SJSA1 (cell line): Measurements from ENCODE around the gene TOP3B. TPM values are rescaled to one million over a fixed set of nuclear protein-coding genes. Genes with fewer than 3 reads are reported as not detected.

ENCODE experiments used
- DNase-seq, 2 experiments: peaks; one replicate each; pipeline ENCODE4 v3.0.0-alpha.2; 2015 to 2020; ENCODE audit warnings: low spot score in 2 of 2, low read depth in 1 of 2
- H3K27ac ChIP-seq: fragments of 250-450 bp; sonication (Bioruptor Pico); 2 replicates; pipeline ENCODE4 v1.5.1; 2020; ENCODE audit warnings: mild to moderate bottlenecking, moderate library complexity
- H3K27me3 ChIP-seq: fragments of 250-450 bp; sonication (Bioruptor Pico); replicated peaks from 2 replicates; pipeline ENCODE4 v1.5.1; 2020; ENCODE audit warnings: mild to moderate bottlenecking, moderate library complexity
- H3K36me3 ChIP-seq: fragments of 250-450 bp; sonication (Bioruptor Pico); 2 replicates; pipeline ENCODE4 v1.5.1; 2020; ENCODE audit warnings: mild to moderate bottlenecking
- H3K4me1 ChIP-seq: fragments of 250-450 bp; sonication (Bioruptor Pico); replicated peaks from 2 replicates; pipeline ENCODE4 v1.6.1; 2021; ENCODE audit warnings: mild to moderate bottlenecking
- H3K4me3 ChIP-seq: fragments of 250-450 bp; sonication (Bioruptor Pico); 2 replicates; pipeline ENCODE4 v1.5.1; 2020; ENCODE audit warnings: mild to moderate bottlenecking
- H3K9me3 ChIP-seq: fragments of 250-450 bp; sonication (Bioruptor Pico); replicated peaks from 2 replicates; pipeline ENCODE4 v1.5.1; 2020; ENCODE audit warnings: mild to moderate bottlenecking
- total RNA-seq: library from RNA; depleted of rRNA; stranded (reverse); fragments of >200 nt; shearing (Covaris generic); gene quantifications from 2 replicates; pipeline ENCODE4 v1.2.3, GENCODE V29; 2014

TOP3B gene
- total RNA-seq, 1 experiment from 2014 or later: 34.3 TPM

DNA sequence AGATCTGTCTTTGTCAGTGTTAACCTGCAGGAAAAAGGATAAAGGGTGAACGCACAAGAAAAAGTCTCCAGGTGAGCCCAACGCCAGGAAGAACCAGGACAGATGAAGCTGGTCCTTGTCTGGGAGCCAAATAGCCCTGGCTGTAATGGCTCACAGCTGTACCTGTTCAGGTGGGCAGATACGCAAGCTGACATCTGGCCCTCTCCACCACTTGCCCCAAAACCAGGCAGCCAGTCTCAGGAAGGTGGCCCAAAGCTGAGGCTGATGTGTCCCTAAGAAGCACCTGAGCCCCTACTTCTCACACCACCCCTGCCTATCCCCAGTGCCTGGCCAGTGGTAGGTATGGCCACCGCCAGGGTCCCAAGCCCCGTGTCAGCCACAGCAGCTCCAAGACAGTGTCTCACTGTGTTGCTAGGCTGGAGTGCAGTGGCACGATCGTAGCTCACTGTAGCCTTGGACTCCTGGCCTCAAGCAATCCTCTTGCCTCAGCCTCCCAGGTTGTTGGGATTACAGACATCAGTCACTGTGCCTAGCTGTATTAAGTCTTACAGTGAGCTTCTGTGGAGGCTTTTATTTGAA is 14.8 kb downstream of the TOP3B start:
- no peaks in the 10 kb centered on the region for H3K27me3 ChIP-seq
- H3K4me3 ChIP-seq: no peak overlapping the region
- DNase-seq: no peak
- no peaks in the 10 kb centered on the region for H3K9me3 ChIP-seq
- H3K27ac ChIP-seq: no peak overlapping the region
- peaks cover 92% of the 10 kb centered on the region for H3K36me3 ChIP-seq
- no peaks in the 10 kb centered on the region for H3K4me1 ChIP-seq

DNA sequence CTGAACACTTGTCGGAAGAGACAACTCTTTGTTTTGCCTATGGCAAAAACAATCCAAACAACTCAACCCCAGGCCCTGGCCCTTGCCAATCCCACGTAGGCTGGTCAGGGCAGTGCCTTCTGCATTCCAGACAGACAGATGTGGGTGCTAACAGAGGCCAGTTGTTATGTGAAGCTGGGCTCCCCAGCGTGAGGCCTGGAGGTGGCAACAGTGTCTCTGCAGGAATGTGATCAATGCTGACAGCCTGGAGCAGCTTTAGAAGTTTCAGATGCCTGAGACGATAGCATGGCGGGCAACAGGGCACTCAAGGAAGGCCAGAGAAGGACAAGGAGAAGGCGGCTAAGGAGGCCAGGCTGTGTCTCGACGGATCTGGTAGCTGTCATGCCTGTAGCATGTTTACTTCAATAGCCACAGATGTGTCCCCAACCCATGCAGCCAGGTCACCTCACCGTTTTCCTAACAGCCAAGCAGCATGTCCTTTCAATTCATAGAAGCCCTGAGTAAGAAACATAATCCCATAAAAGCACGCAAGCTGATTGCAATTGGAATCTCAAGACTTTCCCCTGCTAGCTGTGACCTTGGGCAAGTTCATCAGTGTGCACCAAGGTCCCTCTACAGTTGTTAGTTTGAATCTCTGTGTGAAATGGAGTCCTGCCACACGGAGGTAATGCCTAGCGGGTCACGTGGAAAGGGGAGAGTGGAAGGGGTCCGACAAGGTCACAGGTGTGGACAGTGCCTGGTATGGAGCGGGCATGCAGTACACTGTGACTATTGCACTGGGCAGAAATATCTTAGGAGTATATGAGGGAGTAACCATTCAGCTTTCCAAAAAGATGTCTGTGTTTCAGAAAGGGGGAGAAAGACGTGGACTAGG is 15.7 kb downstream of the TOP3B start:
- no peaks in the 10 kb centered on the region for H3K27me3 ChIP-seq
- DNase-seq: no peak
- H3K4me3 ChIP-seq: no peak overlapping the region
- no peaks in the 10 kb centered on the region for H3K9me3 ChIP-seq
- H3K27ac ChIP-seq: no peak overlapping the region
- H3K36me3 ChIP-seq: peaks cover 92% of the 10 kb centered on the region
- H3K4me1 ChIP-seq: no peaks in the 10 kb centered on the region

DNA sequence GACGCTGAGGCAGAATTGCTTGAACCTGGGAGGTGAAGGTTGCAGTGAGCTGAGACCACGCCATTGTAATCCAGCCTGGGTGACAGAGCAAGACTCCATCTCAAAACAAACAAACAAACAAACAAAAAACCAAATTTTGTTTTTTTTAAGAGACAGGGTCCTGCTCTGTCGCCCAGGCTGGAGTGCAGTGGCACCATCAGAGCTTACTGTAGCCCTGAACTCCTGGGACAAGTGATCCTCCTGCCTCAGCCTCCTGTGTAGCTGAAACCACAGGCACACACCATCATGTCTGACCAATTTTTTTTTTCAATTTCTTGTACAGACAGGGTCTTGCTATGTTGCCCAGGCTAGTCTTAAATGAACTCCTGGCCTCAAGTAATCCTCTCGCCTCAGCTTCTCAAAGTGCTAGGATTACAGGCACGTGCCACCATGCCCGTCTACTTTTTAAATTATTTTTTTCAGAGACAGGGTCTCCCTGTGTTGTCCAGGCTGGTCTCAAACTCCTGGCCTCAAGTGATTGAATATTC is 16.8 kb downstream of the TOP3B start:
- Histone ChIP-seq H3K9me3 (no peaks in the 10 kb centered on the region), H3K36me3 (peaks cover 92% of the 10 kb centered on the region), H3K4me1 (no peaks in the 10 kb centered on the region), H3K27me3 (no peaks in the 10 kb centered on the region), H3K4me3 (no peak overlapping the region), H3K27ac (no peak overlapping the region)
- no peak for DNase-seq

DNA sequence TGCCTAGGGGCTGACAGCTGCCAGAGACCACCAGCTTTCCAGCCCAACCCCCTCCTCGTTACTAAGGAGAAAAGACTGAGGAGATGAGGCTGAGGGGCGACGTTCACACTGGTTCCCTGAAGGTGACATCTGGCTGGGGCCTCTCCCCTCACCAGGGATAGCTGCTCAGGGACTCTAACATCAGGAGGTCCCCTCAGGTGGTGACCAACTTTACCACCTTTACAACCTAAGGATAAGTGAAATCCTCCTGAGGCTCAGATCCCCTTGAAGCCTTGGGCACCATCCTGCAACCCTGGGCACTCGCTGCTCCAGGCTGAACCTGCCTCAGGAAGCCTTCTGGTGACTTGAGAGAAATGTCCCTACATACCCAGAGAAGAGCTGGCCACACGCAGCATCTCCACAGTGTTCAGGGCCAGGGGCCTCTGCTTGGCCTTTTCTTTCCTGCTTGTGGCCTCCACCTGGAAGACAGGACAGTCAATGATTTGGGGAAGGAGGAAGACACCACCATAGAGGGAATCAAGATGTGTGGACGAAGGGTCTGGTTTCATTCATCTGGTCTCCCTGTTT is 17.6 kb downstream of the TOP3B start:
- H3K9me3 ChIP-seq: no peaks in the 10 kb centered on the region
- no peaks in the 10 kb centered on the region for H3K27me3 ChIP-seq
- H3K4me1 ChIP-seq: no peaks in the 10 kb centered on the region
- no peak overlapping the region for H3K4me3 ChIP-seq
- H3K36me3 ChIP-seq: peaks cover 89% of the 10 kb centered on the region
- DNase-seq: no peak
- H3K27ac ChIP-seq: no peak overlapping the region

DNA sequence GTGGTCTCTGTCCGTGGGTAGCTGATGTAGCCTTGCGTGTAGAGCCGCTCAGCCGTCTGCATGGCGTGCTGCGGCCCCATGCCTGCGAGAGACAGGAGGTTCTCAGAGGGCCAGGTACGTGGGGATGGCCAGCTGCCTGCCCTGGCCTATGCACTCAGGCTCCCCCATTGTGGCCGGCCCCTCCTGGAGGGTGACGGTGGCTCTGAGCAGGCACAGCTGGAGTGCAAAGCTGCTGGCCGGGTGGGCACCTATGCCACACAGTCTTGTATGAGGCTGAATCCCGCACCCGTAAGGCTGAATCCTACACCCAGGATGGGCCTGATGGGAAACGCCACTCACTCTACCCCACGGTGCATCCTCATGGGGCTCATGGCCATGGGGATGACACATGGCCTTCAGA is 18.4 kb downstream of the TOP3B start:
- Histone ChIP-seq H3K4me1 (no peaks in the 10 kb centered on the region), H3K27ac (no peak overlapping the region), H3K4me3 (no peak overlapping the region), H3K27me3 (no peaks in the 10 kb centered on the region), H3K36me3 (peaks cover 86% of the 10 kb centered on the region), H3K9me3 (no peaks in the 10 kb centered on the region)
- no peak for DNase-seq

DNA sequence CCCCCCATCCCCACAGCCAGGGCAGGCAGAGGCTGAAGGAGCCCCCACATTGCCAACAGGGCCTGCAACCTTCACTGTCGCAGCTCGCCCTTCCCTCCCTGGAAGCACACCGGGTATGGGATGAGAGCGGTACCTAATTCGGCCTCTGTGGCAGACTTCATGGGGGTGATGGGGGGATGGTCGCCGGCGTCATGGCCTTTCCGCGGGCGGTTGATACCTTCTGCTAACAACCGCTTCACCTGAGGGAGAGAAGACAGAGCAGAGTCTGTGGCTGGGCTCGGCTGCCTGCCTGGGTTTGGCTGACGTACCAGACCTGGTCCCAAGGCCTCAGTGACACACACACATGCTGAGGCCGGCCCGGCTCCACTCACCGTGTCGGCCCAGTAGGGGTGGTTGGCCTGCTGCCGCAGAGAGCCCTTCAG is 18.8 kb downstream of the TOP3B start:
- Histone ChIP-seq H3K9me3 (no peaks in the 10 kb centered on the region), H3K36me3 (peaks cover 86% of the 10 kb centered on the region), H3K27me3 (no peaks in the 10 kb centered on the region), H3K4me1 (no peaks in the 10 kb centered on the region), H3K4me3 (no peak overlapping the region), H3K27ac (no peak overlapping the region)
- no peak for DNase-seq

DNA sequence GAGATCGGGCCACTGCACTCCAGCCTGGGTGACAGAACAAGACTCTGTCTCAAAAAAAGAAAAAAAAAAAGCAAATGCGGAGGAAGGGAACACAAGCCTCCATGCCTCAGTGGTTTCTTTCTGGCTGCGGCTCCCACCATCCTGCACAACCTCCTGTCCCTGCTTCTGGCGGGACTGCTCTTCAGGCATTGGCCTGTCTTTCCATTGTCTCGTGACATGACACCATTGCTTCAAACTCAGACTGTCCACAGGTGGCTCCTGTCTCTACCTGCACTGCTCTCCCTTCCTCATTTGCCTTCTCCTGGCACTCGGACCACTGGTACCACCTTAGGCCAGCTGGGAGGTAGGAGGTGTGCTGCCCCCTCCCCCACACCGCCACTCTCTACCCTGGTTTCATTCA is 19.3 kb downstream of the TOP3B start:
- H3K4me3 ChIP-seq: no peak overlapping the region
- peaks cover 86% of the 10 kb centered on the region for H3K36me3 ChIP-seq

DNA sequence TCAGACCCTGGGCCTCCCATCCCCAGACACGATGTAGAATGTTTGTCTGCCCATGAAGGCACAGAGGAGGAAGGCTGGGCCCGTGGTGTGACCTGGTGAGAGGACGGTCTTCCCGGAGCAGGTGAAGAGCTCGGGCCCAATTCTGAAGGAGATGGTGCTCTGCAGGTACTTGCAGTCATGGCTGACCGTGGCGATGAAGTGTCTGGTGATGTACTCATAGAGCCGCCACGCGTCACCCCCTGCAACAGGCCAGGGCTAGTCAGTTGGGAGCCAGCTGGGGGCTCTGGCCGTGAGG is 20.0 kb downstream of the TOP3B start:
- Histone ChIP-seq H3K27me3 (no peaks in the 10 kb centered on the region), H3K4me1 (no peaks in the 10 kb centered on the region), H3K36me3 (peaks cover 80% of the 10 kb centered on the region), H3K9me3 (no peaks in the 10 kb centered on the region), H3K27ac (no peak overlapping the region), H3K4me3 (no peak overlapping the region)
- DNase-seq: no peak

More for the DNA sequence above, 19.3 kb downstream of the TOP3B start:
- H3K27ac ChIP-seq: no peak overlapping the region
- no peaks in the 10 kb centered on the region for H3K27me3 ChIP-seq
- no peaks in the 10 kb centered on the region for H3K4me1 ChIP-seq
- DNase-seq: no peak
- no peaks in the 10 kb centered on the region for H3K9me3 ChIP-seq

DNA sequence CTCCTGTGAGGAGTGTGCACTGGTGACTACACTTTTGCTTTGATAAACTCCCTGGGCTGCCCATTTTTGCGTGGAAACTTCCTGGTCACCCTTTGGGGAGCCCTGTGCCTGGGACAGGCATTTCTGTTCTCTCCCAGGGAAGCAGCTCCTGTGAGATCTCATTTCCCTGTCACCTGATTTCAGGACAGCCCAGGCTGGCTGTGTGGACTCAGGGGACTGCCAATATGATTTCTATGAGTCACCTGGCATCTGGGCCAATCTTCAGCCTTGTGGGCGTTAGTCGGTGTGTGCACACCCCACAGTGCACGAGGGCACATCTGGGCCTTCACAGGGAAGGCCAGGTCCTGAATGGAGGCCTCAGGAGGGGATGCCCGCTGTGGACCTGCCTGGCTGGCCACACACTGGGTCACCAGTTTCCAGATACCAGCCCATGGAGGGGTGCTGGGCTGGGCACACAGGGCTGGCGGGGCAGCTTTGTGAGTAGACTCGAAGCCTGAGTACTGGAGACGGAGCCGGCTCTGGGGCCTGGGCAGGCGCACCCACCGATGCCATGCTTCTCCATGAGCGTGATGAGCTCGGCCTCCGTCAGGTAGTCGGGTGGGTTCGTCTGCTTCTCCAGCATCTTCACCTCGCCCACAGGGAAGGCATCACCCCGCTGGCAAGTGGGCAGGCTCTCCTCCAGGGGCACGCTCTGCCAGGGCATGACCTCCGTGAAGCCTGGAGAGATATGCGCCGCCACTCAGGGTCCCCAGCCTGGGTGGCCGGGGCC is 20.5 kb downstream of the TOP3B start:
- Histone ChIP-seq H3K4me3 (no peak overlapping the region), H3K9me3 (no peaks in the 10 kb centered on the region), H3K4me1 (no peaks in the 10 kb centered on the region), H3K36me3 (peaks cover 75% of the 10 kb centered on the region), H3K27ac (no peak overlapping the region), H3K27me3 (no peaks in the 10 kb centered on the region)
- no peak for DNase-seq

DNA sequence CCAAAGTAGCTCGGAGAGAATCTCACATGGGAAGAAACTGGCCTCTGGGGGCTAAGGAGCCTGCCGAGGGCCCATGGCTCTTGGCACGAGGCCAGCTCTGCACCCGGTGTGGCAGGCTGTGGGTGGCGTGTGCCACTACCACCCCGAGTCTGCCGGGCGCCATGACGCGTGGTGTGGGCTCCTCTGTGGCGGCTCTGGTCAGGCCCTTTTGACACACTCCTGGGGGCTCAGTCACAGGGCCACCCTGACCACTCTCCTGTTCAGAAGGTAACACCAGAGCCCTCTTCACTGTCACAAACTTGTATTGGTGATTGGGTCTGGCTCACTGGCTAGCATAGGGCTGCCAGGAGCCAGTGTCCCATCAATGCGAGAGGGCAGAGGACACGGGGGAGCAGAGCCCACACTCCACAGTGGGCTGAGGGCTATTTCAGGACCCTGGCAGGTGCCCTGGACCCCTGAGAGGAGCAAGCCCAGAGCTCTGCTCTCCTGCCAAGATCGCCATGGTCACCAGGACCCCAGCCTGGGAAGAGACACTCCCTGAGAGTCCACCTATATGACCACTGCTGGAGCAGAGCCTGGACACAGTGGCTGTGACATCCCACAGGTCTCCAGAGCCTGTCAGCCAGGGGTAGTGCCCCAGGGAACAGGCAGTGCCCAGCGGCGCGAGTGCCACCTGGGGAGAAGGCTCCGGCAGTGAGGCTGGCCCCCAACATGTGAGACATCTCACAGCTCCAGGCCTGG is 21.3 kb downstream of the TOP3B start:
- Histone ChIP-seq H3K27ac (no peak overlapping the region), H3K4me1 (no peaks in the 10 kb centered on the region), H3K9me3 (no peaks in the 10 kb centered on the region), H3K4me3 (no peak overlapping the region), H3K36me3 (peaks cover 67% of the 10 kb centered on the region), H3K27me3 (no peaks in the 10 kb centered on the region)
- no peak for DNase-seq

DNA sequence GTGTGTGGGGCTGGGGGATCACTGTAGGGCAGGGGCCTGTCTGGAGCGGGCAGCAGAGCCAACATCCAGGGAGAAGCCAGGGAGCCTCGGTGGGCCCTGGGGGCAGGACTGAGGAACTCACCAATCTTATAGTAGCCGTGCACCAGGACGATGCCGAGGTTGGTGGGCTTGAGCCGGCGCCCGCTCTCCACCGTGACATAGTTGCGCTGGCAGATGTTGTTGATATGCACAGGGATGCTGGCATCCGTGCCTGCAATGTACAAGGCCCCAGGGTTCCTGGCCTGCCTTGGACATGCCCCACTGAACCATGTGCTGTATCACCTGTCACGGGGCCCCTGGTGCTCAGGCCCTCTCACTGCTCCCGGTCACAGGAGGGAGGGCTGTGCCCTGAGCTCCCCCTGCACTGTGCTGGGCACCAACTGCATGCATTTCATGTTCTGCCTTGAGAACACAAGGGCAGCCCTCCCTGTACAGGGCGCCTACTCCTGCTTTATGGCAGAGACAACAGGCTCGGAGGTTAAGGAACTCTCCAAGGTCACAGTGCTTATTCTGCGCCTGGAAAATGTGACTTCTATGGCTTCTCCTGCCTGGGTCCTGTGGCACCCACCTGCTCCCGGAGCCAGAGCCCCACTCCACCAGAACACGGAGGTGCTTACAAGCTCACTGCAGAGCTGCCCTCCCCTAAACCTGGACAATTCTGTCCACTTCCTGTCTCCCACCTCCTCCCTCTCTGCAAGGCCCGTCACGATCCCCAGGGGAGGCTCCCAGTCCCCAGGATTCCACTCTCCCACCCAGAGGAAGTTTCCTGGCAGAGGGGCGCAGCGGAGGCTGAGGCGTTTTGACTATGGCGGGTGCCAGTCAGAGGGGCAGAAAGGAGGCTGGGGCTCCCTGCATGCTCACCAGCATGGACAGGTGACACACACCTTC is 22.1 kb downstream of the TOP3B start:
- no peak overlapping the region for H3K4me3 ChIP-seq
- no peak for DNase-seq
- H3K27me3 ChIP-seq: no peaks in the 10 kb centered on the region
- H3K27ac ChIP-seq: no peak overlapping the region
- H3K4me1 ChIP-seq: no peaks in the 10 kb centered on the region
- peaks cover 62% of the 10 kb centered on the region for H3K36me3 ChIP-seq
- no peaks in the 10 kb centered on the region for H3K9me3 ChIP-seq

DNA sequence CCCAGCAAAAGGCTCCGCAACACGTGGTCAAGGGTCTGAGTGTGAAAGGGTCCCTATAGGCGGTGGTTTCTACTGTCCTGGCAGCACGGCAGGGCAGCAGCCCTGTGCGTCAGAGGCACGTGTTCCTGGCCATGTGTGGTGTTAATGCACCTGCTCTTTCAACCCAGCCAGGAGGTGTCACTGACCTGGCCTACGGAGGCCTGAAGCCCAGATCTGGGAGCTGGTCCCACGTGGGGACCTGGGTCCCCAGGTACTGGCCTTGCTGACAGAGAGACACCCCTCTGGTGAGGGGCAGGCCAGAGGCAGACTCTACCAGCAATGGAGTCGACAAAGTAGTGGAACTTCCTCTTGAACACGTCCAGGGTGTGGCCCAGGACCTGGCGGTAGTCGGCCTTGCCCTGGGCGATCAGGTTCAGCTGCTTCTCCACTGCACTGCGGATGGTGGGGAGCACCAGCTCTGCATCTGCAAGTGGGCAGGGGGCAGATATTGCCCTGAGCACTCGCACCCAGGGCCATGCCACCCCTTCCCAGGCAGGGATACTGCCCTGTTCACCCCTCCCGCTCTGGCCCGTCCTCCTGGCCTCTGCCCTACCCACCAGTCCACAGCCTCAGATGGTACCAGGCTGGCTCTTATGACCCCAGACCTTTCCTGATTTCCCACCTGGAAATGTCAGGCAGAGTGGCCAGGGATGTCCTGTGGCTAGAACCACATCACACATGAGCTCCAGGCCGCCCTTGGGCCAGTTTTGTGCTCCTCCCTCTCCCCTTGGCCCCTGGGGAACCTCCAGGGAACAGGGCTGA is 23.1 kb downstream of the TOP3B start:
- no peaks in the 10 kb centered on the region for H3K27me3 ChIP-seq
- no peak overlapping the region for H3K4me3 ChIP-seq
- peaks cover 53% of the 10 kb centered on the region for H3K36me3 ChIP-seq
- H3K9me3 ChIP-seq: no peaks in the 10 kb centered on the region
- H3K27ac ChIP-seq: no peak overlapping the region
- no peaks in the 10 kb centered on the region for H3K4me1 ChIP-seq
- no peak for DNase-seq
